HG03196 (cell line): ENCODE results near the gene GLIS1.

Experiments
- ATAC-seq: cut with Tn5 transposase; IDR thresholded peaks from one replicate; pipeline ENCODE4 v1.9.1; 2021; ENCODE audit not compliant: unreplicated experiment

GLIS1 gene

DNA sequence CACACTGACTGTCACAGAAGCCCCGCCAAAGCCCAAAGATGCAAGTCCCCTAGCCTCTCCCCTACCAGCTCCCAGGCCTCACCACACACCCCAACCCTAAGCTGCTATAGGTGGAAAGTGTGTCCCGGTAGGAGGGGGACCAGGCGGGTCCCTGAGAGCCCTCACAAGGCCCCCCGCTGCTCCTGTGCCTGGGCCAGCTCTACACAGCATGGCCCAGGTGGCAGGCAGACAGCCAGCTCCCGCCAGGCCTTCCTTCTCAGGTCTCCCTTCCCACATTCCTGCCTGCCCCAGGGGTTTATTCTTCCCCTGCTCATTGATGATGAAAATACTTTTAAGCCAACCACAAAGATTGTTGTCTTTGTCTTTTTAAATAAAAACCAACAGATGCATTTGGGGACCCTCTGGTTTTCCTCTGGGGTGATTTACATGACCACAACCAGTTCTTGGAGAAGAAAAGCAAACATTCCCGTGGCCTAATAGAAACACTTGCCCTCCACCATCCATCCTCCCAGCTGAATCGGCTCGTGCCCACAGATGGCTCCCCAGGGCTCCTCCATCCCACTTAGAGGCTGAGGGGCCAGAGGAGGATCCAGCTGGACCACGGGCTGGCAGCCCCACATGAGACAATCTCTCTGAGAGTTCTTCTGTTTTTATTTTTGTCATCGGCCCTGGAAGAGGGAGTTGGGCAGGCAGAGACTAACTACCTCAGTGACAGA lies 186.7 kb downstream of the GLIS1 start:
- no peak for ATAC-seq

DNA sequence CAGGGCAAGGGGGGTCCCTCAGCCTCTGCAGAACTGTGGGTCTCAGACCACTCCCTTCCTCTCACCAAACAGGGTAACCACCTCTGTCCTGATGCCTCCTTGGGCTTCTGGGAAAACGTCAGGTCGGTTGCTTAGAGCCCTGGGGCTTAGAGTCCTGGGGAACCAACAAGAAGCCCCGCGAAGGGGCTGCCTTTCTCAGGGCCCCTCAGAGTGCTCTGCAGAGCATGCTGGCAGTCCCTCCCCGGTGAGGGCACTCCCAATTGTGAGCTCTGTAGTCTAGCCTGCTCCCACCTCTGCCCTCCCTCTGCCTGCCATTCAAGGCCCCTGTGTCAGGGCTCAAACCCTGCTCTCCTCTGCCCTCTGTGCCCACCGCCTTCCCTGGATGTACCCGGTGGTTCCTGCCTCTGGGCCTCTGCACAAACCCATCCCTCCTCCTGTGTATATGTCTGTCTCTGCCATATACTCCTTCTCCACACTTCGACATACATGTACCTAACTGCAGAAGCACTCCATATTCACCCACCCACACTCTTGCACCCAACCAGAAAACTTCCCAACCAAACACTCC lies 187.5 kb downstream of the GLIS1 start:
- ATAC-seq = no peak

- ATAC-seq = no peak
These were observed 188.7 kb downstream of the GLIS1 start for GRCh38 chr1:53550201-53550741.

DNA sequence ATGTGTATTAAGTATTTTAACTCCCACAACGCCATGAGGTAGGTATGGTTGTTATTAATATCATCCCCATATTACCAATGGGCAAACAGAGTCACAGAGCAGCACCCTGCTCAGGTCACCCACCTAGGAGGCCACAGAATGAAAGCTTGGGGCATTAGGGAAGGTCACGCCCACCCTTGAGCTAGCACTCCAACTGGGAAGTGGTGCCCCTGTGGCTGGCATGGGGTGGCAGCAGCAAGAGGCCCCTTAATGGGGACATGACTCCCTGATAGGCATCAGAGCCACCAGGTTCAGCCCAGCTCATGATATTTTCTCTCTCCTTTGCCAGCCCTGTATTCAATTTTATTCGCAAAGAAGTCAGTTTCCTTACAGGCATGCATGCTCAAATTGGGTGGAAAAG lies 189.2 kb downstream of the GLIS1 start:
- ATAC-seq = no peak

- no peak for ATAC-seq
These were observed 189.7 kb downstream of the GLIS1 start for GRCh38 chr1:53549287-53549686.

DNA sequence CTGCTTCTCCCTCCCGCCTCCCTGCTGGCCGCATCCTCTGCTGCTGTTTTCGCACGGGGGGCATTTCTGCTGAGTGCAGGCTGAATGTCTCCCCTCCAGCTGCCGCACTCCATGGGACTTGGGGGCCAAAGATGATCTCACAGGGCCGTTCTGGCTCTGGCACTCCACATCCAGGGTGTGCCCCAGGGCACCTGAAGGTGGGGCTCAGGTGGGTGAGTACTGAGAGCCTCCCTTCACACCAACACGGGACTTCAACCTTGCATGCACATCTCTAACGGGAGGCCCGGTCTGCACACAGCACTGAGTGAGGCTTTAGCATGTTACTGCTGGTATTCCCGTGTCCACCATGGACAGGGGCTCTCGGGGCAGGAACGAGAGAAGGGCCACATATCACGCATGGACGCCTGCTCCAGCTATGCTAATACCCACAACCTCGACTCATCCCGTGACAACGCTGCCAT lies 190.9 kb downstream of the GLIS1 start:
- no peak for ATAC-seq

DNA sequence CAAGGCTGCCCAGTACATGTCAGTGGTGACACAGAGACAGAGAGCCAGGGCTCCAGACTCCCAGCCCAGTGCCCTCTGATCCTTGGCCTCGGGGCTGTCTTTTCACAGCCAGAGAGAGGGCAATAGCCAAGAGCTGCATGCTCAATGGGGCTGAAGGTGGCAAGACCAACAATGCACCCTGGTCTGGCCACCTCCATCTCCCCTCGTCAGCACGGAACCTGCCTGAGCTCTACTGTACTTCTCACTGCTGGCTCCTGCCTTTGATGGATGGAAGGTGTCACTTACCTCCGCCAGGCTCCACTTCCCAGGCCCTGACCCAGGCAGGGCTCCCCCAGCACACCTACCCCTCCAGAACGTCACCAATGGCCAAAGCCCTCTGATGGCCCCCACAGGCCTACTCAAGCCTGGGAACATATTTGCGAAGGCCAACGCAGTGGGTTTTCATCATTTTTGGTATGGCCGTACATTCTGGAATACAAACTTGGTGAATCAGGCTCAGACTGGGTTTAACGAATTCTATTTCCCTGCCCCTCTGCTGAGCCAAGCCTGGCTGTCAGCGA lies 191.7 kb downstream of the GLIS1 start:
- ATAC-seq = no peak

- ATAC-seq = no peak
These were observed 192.4 kb downstream of the GLIS1 start for GRCh38 chr1:53546409-53547155.

DNA sequence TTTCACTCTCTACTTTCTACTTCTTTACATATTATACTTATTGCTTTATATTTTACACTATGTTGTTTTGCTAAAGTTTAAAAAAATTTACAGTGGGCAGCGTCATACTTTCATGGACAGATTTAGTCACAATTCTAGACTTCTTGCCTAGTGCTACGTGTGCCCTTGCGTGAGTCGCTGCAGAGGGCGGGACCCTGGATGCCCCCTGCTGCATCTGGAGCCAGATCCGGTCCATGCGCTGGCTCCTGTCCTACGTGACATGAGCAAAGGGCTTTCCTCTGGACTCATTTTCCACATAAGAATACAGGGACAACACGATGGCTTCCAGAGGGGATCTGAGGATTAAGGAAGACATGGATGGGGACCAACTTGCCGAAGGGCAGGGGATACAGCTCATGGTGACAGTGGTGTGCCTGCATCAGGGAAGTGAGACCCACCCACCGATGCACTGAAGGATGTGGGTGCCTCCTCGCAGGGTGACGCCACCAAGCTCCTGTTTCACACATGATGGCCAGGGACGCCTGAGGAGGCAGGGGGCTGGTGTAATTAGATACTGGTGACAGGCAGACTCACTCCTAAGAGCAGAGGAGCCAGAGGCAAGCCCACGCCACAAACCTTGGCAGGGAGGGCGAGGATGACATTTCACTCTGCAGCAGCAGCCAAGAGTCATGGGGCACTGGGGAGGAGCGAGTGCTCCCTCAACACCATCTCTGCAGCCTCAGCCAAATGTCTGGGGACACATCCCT lies 193.1 kb downstream of the GLIS1 start:
- ATAC-seq = no peak

DNA sequence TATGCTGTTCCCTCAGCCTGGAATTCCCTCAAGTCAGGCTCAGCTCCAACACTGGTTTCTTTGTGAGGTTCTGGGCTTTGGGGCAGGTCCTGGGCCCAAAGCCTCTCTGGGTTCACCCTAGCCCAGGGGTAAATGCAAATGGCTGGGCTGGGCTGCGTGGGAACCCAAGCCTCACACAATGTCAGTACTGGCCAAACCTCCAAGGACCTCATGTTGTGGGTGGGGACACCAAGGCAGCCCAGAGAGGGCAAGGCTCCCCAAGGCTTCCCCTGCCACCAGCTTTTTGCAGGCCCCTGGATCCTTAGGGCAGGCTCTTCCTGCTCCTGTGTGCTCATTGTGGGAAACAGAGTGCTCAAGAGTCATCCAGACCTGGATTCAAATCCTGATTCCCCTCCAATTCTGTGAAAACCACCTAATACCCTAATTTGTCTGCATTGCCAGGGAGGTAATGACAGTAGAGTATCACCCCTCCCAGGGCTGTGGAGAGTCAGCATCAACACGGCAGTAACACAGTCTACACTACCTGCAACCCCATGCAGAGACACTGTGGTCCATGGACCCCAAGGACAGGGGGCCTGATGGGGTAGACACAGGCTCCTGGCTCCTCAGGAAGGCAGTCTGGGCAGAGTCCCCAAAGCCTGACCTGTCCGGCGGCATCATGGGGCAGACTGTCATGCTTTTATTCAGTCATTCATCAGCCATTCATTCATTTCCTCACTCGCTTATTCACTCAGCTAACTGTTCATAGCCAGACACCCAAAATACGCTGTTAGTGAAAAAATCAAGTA lies 194.0 kb downstream of the GLIS1 start:
- ATAC-seq = no peak

DNA sequence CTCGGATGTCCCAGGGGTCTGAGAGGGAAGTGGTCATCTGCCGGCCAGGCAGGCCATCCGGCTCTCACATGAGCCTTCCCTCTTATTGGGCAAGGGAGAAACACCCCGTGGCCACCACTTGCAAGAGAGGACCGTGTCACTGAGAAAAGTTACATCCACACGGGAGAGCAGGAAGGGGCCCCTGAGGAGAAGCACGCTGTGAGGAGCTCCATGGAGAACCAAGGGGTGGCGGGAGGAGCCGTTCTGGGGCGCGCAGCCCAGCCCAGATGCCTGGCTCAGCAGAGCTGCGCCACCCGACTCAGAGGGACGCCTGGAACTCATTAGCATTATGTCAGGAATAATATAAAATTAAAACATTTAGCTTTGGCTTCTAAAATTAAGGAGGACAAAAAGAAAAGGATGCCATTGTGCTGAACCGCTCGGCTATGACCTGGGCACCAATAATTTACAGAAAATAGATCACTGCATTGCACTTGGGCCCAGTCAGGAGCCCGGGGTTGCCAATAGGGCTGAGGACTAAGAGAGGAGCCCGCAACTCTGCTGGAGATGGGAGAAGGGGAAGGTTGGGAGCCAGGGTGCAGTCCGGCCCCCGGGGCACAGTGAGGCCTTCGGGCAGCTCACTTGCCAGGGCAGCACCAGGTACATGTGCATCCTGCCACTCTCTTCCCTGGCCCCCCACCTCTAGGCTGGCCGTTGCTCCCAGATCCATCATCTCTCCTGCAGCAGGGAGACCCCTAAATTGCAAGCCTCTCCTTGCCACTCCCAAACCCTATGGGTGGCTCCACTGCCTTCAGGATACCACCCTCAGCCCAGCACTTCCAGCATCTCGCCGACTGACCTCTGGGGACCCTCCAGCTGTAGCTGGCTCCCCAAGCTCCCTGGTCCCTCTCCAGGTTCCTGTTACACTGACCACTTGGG lies 194.9 kb downstream of the GLIS1 start:
- no peak for ATAC-seq

DNA sequence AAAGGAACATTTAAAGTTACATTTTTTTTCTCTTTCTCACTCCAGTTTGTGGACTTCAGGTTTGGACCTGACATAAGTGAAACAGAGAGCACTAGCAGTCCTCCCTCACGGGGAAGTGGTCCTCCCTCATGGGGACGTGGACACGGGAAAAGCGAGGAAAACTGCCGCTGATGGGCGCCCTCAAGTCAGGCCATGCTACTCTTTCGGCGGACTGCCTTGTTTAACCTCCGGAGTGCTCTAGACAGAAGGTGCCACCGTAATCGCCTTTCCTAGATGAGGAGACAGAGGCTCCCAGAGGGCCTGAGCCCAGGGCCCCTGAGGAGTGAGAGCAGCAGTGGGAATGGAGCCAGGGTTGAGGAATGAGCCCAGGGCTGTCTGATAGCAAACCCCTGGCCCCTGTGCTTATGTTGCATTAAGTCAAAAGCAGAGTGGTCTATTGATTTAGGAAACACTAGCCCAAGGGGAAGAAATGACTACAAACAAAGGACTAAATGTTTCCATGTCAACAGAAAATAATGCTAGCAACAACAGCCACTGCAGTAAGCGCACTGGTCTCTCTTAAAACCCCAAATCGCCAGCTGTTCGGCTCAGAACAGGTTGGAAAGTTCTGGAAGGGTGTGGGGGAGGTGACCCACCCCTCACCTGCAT lies 195.7 kb downstream of the GLIS1 start:
- no peak for ATAC-seq

GRCh38 chr1:53542551-53542950 lies 196.4 kb downstream of the GLIS1 start:
- no peak for ATAC-seq

- no peak for ATAC-seq
These were observed 197.0 kb downstream of the GLIS1 start for GRCh38 chr1:53541761-53542550.

GRCh38 chr1:53541263-53541625 lies 197.7 kb downstream of the GLIS1 start:
- no peak for ATAC-seq

GRCh38 chr1:53540604-53541262 lies 198.2 kb downstream of the GLIS1 start:
- ATAC-seq = no peak
